Adrenal gland (tissue), 5 donors: ENCODE results near the gene FYCO1.

Experiments used
- CTCF ChIP-seq, 6 experiments: fragments of 450-650 bp in 4 of 6; fragments of 200-600 bp in 2 of 6; sonication (generic) in 1 of 6; IDR thresholded peaks; 1 replicate in 5 of 6; 2 replicates in 1 of 6; pipeline versions ENCODE4 v1.5.1 to v1.8.0; 2016 to 2021; ENCODE audit warnings: antibody characterized with exemption in 6 of 6, mild to moderate bottlenecking in 2 of 6, moderate library complexity in 1 of 6
- POLR2A ChIP-seq, 2 donors: fragments of 450-650 bp; IDR thresholded peaks; one replicate each; pipeline ENCODE4 v1.6.1; 2017; ENCODE audit warnings: antibody characterized with exemption in 2 of 2, mild to moderate bottlenecking in 2 of 2, moderate library complexity in 1 of 2
- donor health status: DM: no; HTN: no; CAD: no.

GRCh38 chr3:45978006-45978761 lies 17.4 kb downstream of the FYCO1 start:
- TF ChIP-seq CTCF (IDR thresholded peaks at IDR 0.05) (no peak), POLR2A (IDR thresholded peaks at IDR 0.05) (no peak)
